ENCODE data around the gene WDR12.
"Not testable (repeated sequence)": the region's sequence is repeated elsewhere in the genome, so short reads cannot be mapped to it uniquely, and the experiment has no call there.

Gene WDR12

GRCh38 chr2:202883987-202884675 lies 27.3 kb downstream of the WDR12 start:
- no peak for DNase-seq (ENCODE audit: low spot score)

DNA sequence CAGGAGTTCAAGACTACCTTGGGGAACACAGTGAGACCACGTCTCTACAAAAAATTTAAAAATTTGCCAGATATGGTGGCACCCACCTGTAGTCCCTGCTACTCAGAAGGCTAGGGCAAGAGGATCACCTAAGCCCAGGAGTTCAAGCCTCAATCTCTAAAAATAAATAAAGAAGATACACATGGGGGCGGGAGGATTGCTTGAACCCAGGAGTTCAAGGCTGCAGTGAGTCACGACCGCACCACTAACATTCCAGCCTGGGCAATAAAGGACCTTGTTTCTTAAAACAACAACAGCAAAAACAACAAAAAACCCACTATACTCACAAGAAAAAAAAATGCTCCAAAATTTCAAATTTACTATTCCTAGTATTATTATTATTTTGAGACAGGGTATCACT lies 29.9 kb downstream of the WDR12 start:
- no peak for DNase-seq (ENCODE audit: low spot score)

DNA sequence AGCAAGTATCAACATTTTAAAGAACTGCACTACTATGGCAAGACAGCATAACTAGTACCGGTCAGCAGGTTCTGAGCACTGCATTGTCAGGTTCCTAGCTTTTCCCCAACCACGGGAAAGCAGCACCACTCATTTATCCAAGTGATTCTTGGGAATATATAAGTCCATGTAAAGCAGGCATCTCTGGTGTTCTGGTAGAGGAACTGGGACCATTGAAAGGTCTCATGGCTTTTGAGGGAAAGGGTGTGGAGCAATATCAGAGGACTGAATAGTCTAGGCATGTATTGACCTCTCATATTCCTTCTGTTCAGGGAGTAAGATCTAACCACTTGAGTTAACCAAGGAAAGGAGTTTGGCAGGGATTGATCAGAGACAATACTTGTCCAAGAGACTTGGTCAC lies 33.8 kb downstream of the WDR12 start:
- DNase-seq (ENCODE audit: low spot score) = no peak

- DNase-seq (ENCODE audit: low spot score) = peak; percentile 41
Measured at GRCh38 chr2:202871300-202872141, 40.0 kb downstream of the WDR12 start, which contains the start of gene ICA1L. TSS of gene ICA1L (minus strand) at chr2:202871766. CDS start at chr2:202829009, 42,757 bp downstream.

DNA sequence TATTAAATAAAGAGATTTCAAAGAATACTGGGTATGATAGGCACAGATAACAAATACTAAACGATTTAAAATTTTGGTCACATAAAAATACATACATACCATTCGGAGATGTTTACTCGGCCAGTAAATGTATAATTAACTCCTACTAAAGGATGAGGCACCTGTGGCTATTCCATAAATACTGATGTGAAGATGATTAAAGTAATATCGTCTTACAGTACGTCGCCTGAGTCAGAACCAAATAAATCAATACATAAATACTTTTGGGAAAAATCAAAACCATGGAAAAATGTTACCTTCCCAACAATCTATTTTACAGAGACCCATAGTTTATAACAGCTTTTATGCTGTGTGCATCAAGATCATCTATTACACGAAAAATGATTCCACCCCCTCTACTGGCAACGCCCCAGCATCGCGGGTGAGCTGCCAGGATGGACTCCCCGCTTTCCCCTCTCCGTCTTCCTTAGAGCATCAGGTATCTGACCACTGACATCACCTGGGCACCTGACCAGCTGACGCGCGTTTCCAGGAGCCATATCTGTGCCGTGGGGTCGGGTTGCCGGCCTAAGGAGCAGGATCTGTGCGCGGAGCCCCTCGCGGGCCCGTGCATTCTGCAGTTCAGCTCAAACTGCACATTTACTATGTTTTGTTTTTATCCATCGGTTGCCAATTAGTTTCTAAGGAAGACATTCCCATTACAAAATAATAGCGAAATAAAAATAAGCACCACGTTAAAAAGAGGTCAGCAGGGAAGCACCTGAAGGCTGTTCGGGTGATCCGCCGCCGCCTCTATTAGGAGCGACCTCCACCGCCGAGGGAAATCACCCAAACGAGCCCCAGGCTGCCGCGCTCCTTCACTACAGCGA lies 40.8 kb downstream of the WDR12 start:
- peak; percentile 59 for DNase-seq (ENCODE audit: low spot score)

- DNase-seq (ENCODE audit: low spot score) = no peak
Measured at GRCh38 chr2:202861987-202862386, 49.5 kb downstream of the WDR12 start.

DNA sequence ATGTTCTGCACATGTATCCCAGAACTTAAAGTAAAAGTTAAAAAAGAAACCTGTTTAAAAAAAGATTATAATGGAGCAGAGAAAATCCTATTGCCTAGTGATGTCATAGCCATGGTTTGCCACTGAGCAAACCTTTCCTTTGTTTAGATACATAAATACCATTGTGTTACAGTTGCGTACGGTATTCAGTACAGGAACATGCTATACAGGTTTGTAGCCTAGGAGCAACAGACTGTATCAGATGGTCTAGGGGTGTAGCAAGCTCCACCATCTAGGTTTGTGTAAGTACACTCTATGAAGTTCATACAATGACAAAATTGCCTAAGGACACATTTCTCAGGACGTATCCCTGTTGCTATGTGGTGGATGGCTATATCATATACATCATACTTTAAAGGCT lies 52.9 kb downstream of the WDR12 start:
- DNase-seq (ENCODE audit: low spot score) = no peak

- DNase-seq (ENCODE audit: low spot score) = not testable (repeated sequence)
Measured at GRCh38 chr2:202849343-202849742, 62.1 kb downstream of the WDR12 start.

- no peak for DNase-seq (ENCODE audit: low spot score)
Measured at GRCh38 chr2:202848813-202849212, 62.7 kb downstream of the WDR12 start.

- DNase-seq (ENCODE audit: low spot score) = no peak
Measured at GRCh38 chr2:202847693-202848524, 63.6 kb downstream of the WDR12 start.

DNA sequence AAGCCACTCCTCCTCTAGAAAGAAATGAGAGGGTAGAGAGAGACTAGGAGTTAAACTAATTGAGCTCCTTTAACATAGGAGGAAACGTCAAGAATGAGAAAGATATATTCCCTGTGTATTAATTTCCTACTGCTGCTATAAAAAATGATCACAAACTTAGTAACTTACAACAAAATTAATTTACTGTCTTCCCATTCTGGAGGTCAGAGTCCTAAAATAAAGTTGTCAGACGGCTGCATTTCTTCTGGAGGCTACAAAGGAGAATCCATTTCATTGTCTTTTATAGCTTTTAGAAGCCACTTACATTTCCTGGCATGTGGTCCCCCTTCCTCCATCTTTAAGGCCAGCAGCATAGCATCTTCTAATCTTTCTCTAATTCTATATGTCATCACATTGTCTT lies 66.8 kb downstream of the WDR12 start:
- no peak for DNase-seq (ENCODE audit: low spot score)

DNA sequence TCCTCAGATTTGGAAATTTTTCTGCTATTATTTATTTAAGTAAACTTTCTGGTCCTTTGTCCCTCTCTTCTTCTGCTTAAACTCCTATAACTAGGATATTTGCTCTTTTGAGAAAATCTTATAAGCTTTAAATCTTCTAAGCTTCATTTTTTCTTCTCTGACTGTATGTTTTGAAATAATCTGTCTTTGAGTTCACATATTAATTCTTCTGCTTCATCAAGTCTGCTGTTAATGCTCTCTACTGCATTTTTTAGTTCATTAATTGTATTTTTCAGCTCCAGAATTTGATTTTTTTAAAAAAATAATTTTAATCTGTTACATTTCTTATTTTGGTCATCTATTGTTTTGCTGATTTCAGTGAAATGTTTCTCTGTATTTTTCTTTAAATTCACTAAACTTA lies 68.8 kb downstream of the WDR12 start:
- DNase-seq (ENCODE audit: low spot score) = no peak

- no peak for DNase-seq (ENCODE audit: low spot score)
Measured at GRCh38 chr2:202841090-202841867, 70.2 kb downstream of the WDR12 start.

- peak; percentile 48 for DNase-seq (ENCODE audit: low spot score)
Measured at GRCh38 chr2:202831242-202832220, 79.9 kb downstream of the WDR12 start.

- DNase-seq (ENCODE audit: low spot score) = no peak
Measured at GRCh38 chr2:202824901-202825300, 86.6 kb downstream of the WDR12 start.

Data from CD4-positive, alpha-beta T cell treated with Interleukin-15 for 4 hours (primary cell).